Activated T-helper 1 cell treated with anti-CD3 and anti-CD28 coated beads, Interleukin-2, amount 50 U/mL, for 16 hours (primary cell): ENCODE measurements around the gene FFAR1.
A peak's percentile ranks its signal among the peaks of the same experiment; 100 is the strongest.
"Not testable (repeated sequence)": the region's sequence is repeated elsewhere in the genome, so short reads cannot be mapped to it uniquely, and the experiment has no call there.

Source experiments
- DNase-seq, 2 donors: peaks; one replicate each; pipeline ENCODE4 v3.0.0-alpha.2; 2020; ENCODE audit warnings: low read depth in 1 of 2, low spot score in 1 of 2

Gene FFAR1

DNA sequence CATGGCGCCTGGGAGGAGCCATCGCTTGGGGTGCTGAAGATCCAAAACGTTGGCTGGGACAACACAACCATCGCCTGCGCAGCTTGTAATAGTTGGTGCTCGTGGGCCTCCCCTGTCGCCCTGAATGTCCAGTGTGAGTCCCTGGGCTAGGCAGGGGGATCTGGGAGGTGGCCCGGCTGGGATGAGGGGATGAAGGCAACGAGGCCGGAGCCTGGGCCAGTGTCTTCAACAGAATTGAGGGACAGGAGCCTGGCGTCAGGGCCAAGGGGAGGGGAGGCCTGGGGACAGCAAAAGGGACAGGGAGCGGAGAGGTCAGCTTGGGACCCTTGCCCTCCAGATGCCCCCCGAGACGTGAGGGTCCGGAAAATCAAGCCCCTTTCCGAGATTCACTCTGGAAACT is 6.7 kb upstream of the FFAR1 start:
- no peak for DNase-seq

DNA sequence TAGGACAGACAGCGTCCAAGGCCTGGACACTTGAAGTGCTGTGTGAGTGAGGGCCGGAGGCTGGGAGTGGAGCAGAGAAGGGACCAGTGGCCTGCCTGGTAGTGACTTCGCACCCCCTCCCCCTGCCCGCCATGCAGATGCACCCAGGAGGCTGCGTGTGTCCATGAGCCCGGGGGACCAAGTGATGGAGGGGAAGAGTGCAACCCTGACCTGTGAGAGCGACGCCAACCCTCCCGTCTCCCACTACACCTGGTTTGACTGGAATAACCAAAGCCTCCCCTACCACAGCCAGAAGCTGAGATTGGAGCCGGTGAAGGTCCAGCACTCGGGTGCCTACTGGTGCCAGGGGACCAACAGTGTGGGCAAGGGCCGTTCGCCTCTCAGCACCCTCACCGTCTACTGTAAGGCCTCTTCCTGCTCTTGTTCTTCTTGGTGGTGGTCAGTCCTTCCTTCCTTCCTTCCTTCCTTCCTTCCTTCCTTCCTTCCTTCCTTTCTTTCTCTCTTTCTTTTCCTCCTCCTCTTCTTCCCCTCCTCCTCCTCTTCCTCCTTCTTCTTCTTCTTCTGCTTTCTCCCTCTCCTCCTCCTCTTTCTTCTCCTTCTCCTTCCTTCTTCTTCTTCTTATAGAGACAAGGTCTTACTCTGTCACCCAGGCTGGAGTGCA is 6.0 kb upstream of the FFAR1 start:
- no peak for DNase-seq

DNA sequence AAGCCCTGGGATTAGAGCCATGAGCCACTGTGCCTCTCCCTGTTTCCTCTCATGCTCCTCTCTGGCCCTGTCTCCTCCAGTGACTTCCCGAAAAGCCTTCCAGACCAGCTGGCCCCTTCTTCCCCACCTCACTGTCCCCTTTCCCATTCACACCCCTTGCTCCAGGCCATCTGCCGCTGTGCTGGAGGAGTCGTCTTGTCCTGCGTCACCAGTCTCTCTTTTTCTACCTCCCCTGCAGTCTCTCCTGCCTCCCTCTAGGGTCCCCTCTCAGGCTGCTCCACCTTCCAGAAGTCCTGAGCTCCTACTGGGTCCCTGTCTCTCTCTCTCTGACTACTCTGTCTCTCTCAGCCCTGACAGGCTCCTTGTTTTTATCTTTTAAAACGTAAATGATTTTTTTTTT is 5.3 kb upstream of the FFAR1 start:
- no peak for DNase-seq

DNA sequence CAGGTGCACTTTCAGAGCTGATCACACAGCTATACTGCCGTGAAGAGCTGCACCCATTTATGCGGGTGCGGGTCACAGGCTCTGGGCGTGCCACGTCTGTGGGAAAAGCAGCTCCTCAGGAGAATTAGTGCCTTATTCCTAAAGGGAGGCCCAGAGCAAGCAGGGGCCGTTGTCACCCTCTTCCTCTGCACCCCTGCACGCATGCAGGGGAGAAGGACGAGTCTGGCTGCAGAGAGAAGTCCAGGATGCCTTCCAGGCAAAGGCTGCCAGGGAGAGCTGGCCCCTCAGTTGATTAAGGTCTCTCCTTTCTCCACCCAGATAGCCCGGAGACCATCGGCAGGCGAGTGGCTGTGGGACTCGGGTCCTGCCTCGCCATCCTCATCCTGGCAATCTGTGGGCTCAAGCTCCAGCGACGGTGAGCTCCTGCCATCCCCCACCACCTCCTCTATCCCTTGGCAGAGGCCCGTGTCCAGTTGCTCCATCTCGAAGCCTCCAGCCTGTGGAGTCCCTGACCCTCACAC is 3.1 kb upstream of the FFAR1 start:
- DNase-seq = no peak

DNA sequence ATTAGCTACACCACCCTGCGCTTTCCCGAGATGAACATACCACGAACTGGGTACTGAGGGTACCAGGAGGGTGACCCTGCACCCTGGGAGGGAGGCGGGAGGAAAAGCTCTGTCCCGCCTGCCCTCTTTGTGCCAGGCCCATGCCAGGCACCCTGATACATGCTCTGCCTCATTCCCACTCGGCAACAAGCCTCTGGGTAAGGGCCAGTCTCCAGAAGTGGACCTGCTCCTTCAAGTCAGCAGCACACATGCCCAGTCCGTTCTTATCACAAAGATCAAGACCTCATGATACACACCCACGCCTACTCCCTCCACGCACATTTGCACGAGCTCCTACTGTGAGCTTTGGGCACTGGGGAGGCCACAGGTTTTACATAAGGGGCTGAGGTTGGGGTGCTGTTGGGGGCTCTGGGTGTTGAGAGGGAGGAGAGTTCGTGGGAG is 2.0 kb upstream of the FFAR1 start:
- DNase-seq = no peak

DNA sequence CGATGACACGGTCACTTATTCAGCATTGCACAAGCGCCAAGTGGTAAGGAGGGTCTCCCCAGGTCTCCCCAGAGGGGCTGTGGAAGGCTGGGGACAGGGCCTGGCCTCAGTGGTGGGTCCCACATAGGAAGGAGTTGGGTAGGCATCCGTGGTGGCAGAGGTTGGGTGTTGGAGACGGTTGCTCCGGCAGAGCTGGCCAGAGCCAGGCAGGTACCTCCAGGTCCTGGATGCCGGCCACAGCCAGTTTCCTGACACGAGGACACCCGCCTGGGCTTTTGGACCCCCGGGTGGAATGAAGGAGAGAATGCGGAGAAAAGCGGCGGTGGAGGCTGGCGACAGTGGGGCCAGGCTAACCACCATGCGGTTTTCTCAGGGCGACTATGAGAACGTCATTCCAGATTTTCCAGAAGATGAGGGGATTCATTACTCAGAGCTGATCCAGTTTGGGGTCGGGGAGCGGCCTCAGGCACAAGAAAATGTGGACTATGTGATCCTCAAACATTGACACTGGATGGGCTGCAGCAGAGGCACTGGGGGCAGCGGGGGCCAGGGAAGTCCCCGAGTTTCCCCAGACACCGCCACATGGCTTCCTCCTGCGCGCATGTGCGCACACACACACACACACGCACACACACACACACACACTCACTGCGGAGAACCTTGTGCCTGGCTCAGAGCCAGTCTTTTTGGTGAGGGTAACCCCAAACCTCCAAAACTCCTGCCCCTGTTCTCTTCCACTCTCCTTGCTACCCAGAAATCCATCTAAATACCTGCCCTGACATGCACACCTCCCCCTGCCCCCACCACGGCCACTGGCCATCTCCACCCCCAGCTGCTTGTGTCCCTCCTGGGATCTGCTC is 1.3 kb upstream of the FFAR1 start:
- DNase-seq = peak; percentile 38 to 46

DNA sequence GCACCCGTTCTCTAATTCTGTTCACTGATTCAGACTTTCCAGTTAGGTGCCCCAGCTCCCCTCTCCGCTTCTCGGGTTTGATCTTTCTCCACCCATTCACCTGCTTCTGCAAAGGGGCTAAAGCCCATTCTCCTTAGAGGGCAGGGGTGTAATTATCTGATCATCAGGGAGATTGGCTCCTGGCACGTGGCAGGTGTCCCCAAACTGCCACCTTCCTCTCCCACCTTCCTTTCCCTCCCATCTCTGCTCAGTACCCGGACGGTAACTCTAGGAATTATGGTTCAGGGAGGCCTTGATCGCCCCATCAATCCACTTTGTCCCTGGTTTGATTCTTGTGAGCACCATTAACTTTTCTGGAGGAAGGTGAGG is 212 bp downstream of the FFAR1 start:
- DNase-seq = no peak

DNA sequence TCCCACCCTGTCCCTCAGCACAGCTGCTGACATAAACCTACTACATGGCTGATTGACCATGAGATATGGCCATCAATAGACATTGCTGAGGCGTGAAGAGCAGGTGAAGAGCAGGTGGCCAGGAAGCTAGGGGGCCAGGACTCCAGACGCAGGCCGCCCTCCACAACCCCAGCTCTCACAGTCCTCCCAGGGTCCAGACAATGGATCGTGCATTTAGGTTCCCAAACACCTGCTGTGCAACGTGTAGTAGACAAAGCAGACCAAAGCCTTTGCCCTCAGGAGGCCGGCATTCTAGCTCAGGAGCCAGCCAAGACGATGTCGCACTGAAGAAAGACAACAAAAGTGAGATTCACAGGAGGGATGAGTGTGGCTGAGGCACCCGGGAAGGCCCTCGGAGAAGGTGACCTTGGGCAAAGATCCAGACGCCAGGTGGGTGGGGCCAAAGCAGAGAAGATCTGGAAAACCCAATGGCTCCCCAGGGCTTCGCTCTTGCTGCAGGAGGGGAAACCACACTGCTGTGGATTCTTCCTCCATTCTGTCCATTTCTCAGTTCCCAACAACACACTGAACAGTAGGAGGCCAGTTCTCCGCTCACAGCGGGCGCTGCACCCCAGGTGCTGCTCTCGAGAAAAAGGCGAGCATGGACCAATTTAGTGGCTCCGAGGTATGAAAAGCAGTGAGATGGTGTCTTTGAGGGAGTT is 1.4 kb downstream of the FFAR1 start:
- DNase-seq = no peak

DNA sequence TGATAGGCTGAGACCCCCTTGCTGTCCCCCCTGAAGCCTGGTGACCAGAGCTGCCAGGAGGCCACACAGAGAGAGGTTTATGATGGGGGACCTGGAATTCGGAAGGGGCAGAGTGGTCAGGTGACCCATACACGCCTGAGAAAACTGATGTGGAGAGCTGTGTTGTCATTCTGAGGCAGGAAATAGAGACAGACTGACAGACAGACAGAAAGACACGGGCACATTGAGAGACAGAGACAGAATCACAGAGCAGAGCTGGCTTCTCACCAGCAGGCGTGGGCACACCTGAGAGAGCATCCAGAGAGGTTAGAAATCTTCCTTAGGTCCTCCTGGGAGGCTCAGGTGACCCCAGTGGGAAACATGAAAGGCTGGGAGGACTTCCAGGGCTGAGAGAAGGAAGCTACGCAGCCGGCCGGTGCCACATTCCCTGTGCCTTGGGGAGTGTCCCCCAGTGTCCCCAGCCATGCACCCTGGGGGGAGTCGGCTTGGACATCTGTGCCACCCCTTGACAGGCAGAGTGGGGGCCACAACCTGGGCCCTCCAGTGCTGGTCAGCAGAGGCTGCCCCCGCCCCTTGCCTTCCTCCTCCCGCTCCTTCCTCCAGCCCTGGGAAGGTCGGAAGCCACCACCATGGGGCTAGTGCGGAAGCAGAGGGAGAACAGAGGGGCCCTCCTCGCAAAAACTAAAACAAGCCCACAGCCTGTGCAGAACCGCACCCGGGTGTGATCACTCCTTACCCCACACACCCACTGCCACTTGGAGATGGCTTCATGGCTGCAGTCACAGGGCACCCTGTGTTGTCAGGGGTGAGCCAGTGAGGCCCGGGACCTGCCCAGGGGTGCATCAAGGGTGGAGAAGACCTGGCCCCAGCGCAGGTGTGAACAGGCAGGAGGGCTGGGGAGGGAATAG is 2.2 kb downstream of the FFAR1 start:
- DNase-seq = no peak

DNA sequence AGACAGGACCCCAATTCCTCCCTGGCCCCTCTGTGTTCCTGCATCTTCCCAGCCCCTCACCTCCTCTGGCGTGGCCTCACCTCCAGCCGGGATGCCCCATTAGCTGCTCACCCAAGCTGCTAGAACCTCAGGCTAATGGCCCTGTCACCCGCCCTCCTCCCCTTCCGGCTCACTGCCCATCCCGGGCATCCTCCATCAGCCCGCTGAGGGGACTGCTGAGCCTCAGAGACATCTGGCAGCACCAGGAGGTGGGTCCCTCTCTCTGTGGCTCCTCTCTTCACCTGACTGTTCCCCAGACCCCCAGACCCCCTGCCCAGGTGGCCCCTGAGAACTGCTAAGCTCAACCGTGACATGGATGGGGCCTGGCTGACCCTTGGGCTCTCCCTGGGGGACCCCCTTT is 2.9 kb downstream of the FFAR1 start:
- no peak for DNase-seq

DNA sequence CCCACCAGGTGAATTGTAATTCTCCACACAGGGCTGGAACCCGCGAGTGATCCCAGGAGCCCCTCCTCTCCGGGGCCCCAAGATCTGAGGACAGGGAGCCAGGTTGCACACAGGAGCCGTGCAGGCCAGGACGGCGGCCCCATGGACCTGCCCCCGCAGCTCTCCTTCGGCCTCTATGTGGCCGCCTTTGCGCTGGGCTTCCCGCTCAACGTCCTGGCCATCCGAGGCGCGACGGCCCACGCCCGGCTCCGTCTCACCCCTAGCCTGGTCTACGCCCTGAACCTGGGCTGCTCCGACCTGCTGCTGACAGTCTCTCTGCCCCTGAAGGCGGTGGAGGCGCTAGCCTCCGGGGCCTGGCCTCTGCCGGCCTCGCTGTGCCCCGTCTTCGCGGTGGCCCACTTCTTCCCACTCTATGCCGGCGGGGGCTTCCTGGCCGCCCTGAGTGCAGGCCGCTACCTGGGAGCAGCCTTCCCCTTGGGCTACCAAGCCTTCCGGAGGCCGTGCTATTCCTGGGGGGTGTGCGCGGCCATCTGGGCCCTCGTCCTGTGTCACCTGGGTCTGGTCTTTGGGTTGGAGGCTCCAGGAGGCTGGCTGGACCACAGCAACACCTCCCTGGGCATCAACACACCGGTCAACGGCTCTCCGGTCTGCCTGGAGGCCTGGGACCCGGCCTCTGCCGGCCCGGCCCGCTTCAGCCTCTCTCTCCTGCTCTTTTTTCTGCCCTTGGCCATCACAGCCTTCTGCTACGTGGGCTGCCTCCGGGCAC is 3.9 kb downstream of the FFAR1 start:
- DNase-seq = no peak

DNA sequence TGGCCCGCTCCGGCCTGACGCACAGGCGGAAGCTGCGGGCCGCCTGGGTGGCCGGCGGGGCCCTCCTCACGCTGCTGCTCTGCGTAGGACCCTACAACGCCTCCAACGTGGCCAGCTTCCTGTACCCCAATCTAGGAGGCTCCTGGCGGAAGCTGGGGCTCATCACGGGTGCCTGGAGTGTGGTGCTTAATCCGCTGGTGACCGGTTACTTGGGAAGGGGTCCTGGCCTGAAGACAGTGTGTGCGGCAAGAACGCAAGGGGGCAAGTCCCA is 4.4 kb downstream of the FFAR1 start:
- DNase-seq = no peak

DNA sequence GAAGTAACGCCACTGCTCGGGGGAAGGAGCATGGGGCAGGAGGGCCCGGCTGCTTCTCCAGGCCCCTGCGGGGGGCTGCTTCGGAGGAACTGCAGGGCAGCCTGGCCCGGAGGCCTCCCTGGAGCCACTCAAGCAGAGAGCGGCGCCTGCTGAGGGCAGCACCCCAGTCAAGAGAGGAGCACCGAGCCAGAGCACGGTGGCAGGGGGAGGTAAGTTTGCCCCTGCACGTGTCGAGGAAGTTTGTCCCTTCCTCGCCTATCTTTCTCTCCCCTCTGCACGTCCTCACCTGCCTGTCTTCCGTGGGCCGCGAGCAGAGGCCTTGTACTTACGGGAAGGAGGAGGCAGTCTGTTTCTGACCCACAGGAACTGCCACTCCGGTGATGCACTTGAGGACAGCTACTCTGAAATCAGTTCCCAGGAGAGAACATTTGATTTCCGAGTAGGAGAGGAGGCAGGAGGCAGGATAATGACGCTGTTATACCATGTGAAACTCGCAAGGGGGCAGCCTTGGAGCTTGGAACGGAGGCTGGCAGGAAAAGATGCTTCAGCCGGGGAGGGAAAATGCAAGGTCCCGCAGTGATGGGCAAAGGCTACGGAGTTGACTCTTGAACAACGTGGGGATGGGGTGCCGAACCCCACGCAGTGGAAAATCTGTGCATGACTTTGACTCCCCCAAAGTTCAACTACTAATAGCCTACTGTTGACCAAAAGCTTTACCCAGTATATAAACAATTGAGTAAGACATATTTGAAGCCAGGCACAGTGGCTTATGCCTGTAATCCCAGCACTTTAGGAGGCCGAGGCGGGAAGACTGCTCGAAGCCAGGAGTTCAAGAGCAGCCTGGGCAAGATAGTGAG is 5.0 kb downstream of the FFAR1 start:
- DNase-seq = peak; percentile 42 to 49

DNA sequence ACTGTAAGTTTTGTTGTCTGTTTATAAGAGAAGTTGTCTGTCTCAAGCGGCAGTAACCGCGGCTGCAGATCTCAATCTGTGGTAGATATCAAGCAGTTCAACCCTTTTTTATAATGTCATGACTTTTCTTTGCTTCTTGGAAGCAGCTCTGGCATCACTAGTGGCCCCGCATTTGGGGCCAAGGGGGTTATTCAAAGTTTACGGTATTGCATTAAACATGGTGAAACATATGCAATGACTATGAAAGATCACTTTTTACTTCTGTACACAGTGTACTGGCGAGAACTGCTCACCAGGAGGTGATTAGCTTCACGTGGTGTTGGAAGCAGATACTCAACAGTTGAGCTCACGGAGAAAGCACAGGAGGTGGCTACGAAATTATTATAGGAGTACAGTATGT is 5.9 kb downstream of the FFAR1 start:
- DNase-seq = no peak

DNA sequence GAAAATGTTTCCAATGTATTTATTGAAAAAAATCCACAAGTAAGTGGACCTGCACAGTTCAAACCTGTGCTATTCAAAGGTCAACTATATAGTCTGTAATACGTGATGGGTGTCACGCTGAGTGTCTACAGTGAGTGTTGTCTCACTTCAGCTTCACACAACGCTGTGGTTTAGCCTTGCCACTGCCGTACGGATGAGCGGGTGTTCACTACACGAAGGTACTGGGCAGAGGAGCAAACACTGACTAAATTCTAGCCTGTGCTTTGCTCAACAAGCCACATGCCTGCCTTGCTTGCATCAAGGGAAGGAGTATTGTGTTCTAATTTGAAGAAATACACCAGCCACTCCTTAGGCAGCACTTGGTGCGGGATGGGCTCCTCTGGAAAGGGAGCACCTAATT is 7.2 kb downstream of the FFAR1 start:
- DNase-seq = no peak

DNA sequence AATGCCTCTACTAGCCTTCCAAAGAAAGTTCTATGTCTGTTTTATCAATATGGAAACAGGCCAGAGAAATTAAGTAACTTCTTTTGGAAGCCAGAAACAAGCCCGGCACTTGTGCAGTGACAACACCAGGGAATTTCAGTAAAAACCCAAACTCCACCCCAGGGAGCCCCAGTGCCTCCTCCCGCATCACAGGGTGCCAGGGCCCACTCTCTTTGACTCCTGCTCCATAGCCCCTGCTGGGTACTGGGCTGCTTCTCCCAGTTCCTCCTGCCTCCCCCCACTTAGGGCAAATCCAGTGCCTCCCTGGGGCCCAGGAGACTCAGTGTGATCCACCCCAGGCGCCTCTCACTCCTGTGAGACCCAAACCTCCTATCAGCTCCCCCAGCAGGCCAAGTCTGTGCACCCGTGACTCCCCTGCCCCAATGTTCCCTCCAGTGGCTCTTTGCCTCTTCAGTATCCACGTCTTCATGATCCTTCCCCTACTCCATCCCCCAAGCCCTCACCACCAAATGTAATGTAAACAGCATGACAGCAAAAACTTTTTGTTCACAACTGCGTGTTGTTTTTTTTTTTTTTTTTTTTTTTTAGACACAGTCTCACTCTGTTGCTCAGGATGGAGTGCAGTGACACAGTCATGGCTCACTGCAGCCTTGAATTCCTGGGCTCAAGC is 8.2 kb downstream of the FFAR1 start:
- DNase-seq = no peak

DNA sequence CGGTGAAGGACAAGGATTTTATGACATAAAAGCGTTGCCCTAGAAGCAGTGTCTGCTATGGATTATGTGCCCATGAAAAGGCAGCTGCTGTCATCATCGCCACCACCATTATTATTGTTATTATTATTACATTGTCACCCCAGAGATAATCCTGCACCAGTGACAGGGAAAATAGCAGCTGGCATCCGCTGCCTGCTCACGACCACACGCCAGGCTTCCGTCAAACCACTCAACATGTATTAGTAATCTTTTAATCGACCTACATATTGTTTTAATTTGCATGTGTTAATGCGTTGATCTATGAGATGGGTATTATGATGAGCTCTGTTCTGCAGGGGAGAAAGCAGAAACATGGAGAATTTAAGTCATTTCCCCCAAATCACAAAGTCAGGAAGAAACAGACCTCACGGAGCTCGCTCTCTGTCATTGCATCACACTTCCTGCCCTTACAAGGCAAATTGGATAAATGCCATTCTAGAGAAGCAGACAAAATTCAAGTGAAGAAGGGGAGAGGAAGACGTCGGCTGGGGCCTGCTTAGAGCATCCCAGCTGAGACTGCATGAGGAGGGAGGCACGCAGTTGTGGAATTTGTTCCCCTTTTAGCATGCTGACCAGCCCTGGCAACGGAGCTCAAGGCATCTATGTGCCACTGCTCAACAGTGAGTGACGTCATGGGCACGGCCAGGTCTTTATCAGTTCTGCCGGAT is 10.3 kb downstream of the FFAR1 start, which contains the start of gene FFAR3:
Gene FFAR3, plus strand, starts transcription at position 594 of the 707 bp plus-strand sequence. CDS start 431 bp downstream, outside the sequence.
- DNase-seq = no peak

DNA sequence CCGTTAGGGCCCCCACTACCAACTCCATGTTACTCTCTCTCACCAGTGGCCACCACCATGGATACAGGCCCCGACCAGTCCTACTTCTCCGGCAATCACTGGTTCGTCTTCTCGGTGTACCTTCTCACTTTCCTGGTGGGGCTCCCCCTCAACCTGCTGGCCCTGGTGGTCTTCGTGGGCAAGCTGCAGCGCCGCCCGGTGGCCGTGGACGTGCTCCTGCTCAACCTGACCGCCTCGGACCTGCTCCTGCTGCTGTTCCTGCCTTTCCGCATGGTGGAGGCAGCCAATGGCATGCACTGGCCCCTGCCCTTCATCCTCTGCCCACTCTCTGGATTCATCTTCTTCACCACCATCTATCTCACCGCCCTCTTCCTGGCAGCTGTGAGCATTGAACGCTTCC is 11.1 kb downstream of the FFAR1 start:
- not testable (repeated sequence) for DNase-seq
